Upper lobe of left lung (tissue), 4 donors: Measurements from ENCODE around the gene GLCE.

Experiments used
- CTCF ChIP-seq, 6 experiments: fragments of 450-650 bp in 4 of 6; fragments of 200-600 bp in 2 of 6; sonication (generic) in 2 of 6; IDR thresholded peaks; one replicate each; pipeline ENCODE4 v1.5.1; 2016 to 2019; ENCODE audit warnings: antibody characterized with exemption in 6 of 6
- EP300 ChIP-seq, 4 donors: sonication (generic); formaldehyde crosslinking; IDR thresholded peaks; one replicate each; pipeline ENCODE4 v1.5.1; 2017; ENCODE audit warnings: antibody characterized with exemption in 4 of 4, control low read depth in 2 of 4
- POLR2A ChIP-seq, 4 donors: fragments of 450-650 bp; IDR thresholded peaks; one replicate each; pipeline ENCODE4 v1.5.1; 2016 to 2017; ENCODE audit warnings: antibody characterized with exemption in 4 of 4, mild to moderate bottlenecking in 2 of 4
- POLR2AphosphoS5 ChIP-seq, 2 donors: sonication (generic); formaldehyde crosslinking; IDR thresholded peaks; one replicate each; pipeline ENCODE4 v1.5.1; 2017; ENCODE audit warnings: antibody characterized with exemption in 2 of 2

DNA sequence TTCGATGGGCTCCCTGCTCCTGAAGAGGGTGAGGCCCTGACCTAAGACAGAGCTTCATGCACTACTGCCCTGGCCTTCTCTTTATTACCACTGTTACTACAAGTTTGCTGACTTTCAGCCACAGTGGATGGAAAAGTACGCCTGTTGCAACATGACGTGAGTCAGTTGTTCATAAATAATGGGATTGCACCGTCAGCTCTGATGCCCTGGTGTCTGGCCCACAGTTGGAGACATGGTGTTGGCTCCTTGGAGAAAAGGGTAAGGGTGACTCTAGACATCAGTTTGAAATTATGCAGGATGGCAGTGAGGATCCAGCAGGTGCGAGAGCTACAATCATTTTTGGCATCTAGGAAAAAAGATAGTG is 143.7 kb downstream of the GLCE start:
- no peak for TF ChIP-seq CTCF (IDR thresholded peaks at IDR 0.05)
- no peak for TF ChIP-seq EP300 (IDR thresholded peaks at IDR 0.05)
- no peak for TF ChIP-seq POLR2A (IDR thresholded peaks at IDR 0.05)
- TF ChIP-seq POLR2AphosphoS5 (IDR thresholded peaks at IDR 0.05), result no peak
